ENCODE data around the gene MYL11.
A peak's percentile ranks its signal among the peaks of the same experiment; 100 is the strongest.

MYL11 gene

DNA sequence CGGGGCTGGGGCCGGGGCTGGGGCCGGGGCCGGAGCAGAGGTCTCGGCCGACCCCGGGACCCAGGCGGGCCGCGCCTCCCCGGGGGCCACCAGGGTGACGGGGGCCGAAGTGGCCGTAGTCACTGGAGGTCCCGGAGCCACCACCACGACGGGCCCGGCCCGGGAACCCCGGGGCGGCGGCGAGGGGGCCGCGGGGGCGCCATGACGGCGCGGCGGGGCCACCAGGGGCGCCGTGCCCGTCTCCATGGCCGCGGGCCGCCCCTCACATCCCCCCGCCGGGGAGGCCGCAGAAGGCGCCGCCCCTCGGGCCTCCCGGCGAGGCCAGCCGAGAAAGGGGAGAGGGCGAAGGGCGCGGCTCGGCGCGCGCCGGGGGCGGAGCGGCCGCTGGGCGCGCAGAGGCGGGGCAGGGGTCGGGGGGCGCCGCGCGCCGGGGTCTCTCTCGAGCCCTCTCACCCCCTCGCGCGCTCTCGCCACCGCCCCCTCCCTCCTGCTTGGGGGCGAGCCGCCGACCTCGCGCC lies 4.6 kb upstream of the MYL11 start:
- Histone ChIP-seq H3K27ac (replicated peaks) (peak overlapping the region; percentile 63; the same call in 1 of the 2 replicates), H3K27me3 (ENCODE audit: insufficient read depth, poor library complexity, severe bottlenecking) (no peaks in the 10 kb centered on the region), H3K4me3 (replicated peaks; ENCODE audit: insufficient read depth, low read length) (peak overlapping the region; percentile 94)
- TF ChIP-seq, protein P1, sequence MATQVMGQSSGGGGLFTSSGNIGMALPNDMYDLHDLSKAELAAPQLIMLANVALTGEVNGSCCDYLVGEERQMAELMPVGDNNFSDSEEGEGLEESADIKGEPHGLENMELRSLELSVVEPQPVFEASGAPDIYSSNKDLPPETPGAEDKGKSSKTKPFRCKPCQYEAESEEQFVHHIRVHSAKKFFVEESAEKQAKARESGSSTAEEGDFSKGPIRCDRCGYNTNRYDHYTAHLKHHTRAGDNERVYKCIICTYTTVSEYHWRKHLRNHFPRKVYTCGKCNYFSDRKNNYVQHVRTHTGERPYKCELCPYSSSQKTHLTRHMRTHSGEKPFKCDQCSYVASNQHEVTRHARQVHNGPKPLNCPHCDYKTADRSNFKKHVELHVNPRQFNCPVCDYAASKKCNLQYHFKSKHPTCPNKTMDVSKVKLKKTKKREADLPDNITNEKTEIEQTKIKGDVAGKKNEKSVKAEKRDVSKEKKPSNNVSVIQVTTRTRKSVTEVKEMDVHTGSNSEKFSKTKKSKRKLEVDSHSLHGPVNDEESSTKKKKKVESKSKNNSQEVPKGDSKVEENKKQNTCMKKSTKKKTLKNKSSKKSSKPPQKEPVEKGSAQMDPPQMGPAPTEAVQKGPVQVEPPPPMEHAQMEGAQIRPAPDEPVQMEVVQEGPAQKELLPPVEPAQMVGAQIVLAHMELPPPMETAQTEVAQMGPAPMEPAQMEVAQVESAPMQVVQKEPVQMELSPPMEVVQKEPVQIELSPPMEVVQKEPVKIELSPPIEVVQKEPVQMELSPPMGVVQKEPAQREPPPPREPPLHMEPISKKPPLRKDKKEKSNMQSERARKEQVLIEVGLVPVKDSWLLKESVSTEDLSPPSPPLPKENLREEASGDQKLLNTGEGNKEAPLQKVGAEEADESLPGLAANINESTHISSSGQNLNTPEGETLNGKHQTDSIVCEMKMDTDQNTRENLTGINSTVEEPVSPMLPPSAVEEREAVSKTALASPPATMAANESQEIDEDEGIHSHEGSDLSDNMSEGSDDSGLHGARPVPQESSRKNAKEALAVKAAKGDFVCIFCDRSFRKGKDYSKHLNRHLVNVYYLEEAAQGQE (IDR thresholded peaks at IDR 0.05; ENCODE audit: insufficient replicate concordance, low read depth): no peak
- TF ChIP-seq, protein P2, sequence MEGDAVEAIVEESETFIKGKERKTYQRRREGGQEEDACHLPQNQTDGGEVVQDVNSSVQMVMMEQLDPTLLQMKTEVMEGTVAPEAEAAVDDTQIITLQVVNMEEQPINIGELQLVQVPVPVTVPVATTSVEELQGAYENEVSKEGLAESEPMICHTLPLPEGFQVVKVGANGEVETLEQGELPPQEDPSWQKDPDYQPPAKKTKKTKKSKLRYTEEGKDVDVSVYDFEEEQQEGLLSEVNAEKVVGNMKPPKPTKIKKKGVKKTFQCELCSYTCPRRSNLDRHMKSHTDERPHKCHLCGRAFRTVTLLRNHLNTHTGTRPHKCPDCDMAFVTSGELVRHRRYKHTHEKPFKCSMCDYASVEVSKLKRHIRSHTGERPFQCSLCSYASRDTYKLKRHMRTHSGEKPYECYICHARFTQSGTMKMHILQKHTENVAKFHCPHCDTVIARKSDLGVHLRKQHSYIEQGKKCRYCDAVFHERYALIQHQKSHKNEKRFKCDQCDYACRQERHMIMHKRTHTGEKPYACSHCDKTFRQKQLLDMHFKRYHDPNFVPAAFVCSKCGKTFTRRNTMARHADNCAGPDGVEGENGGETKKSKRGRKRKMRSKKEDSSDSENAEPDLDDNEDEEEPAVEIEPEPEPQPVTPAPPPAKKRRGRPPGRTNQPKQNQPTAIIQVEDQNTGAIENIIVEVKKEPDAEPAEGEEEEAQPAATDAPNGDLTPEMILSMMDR (IDR thresholded peaks at IDR 0.05; ENCODE audit: insufficient read depth, low read length): no peak
- TF ChIP-seq SPI1 (IDR thresholded peaks at IDR 0.05; ENCODE audit: borderline replicate concordance, low read depth): no peak
- no peak for TF ChIP-seq POLR2AphosphoS5 (IDR thresholded peaks at IDR 0.05; ENCODE audit: low read depth)
- TF ChIP-seq GABPA (IDR thresholded peaks at IDR 0.05; ENCODE audit: low read depth): no peak
- DNase-seq (ENCODE audit: low read depth in 1 of 2, low spot score in 1 of 2): no peak

DNA sequence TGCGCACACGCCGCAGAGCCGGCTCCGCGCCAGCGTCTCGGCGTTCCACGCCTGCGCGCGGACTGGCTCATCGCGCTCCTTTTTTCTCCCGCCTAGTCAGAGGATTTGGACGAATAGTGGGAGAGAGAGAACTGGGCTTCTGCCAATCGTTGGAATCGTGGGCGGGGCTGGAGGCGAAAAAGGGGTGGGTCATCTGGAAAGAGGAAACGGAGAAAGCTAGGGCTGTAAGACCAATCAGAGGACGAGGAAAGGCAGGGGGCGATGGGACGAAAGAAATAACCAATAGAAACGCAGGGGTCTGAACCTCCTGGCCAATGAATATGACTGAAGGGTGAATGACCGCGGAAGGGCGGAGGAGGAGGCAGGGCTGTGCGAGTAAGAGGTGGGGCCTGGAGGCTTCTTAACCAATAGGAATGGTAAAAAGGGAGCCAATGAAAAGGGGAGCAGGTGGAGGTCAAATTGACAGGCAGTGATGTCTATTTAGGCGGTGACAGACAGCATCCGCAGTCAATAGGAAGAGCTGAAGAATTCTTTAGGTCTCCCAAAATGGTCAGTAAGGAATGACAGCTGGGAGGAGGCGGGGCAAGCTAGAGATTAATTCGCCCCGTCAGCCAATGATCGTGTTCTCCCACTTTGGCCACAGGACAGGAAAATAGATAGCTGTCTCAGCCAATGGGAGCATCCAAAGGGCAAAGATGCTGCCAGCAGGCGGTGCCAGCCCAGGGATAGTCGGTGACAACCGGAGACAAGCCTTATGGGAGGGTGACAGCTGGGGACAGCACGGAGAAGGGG lies 4.0 kb upstream of the MYL11 start, which contains the start of gene TBC1D10B:
Gene TBC1D10B (minus strand): TSS at position 39 of the 792 bp plus-strand sequence. CDS start 311 bp downstream, outside the sequence.
- no peaks in the 10 kb centered on the region for H3K27me3 ChIP-seq (ENCODE audit: insufficient read depth, poor library complexity, severe bottlenecking)
- peak; percentile 100 for DNase-seq (ENCODE audit: low read depth in 1 of 2, low spot score in 1 of 2)
- TF ChIP-seq, protein P1 (IDR thresholded peaks at IDR 0.05; ENCODE audit: insufficient replicate concordance, low read depth): no peak
- TF ChIP-seq, protein P2 (IDR thresholded peaks at IDR 0.05; ENCODE audit: insufficient read depth, low read length): no peak
- TF ChIP-seq GABPA (IDR thresholded peaks at IDR 0.05; ENCODE audit: low read depth) (peak; percentile 39; the same call in 1 of the 2 replicates), SPI1 (IDR thresholded peaks at IDR 0.05; ENCODE audit: borderline replicate concordance, low read depth) (peak; percentile 84), POLR2AphosphoS5 (IDR thresholded peaks at IDR 0.05; ENCODE audit: low read depth) (no peak)
- H3K4me3 ChIP-seq (replicated peaks; ENCODE audit: insufficient read depth, low read length): peak within 1 kb of the TSS; percentile 94
- H3K27ac ChIP-seq (replicated peaks): peak within 1 kb of the TSS; percentile 63

DNA sequence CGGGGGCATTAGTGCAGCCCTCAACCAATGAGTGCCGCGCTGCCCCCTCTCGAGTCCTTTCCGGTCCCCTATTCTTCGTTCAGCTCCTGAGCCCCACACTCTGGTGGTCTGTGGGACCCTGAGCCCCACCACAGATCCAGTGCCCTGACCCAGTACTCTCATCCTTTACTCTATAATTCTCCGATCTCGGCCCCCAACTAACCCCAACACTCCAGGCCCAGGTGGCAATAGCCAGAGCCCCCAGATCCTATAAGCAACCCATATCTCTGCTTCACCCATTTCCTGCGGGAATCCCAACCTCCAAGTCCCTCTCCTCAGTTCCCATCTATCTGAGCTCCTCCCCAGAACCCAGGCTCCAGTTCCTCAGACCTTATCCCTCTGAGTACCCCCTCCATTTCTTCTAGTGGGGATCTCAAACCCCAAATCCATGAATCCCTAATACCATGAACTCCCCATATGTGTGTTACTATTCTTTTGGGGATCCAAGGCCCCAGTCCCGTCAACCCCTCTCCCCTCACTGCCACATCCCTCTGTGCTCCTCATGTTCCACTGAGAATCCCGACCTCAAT lies 3.3 kb upstream of the MYL11 start:
- TF ChIP-seq, protein P1 (IDR thresholded peaks at IDR 0.05; ENCODE audit: insufficient replicate concordance, low read depth): no peak
- no peak for TF ChIP-seq SPI1 (IDR thresholded peaks at IDR 0.05; ENCODE audit: borderline replicate concordance, low read depth)
- no peak for TF ChIP-seq POLR2AphosphoS5 (IDR thresholded peaks at IDR 0.05; ENCODE audit: low read depth)
- TF ChIP-seq, protein P2 (IDR thresholded peaks at IDR 0.05; ENCODE audit: insufficient read depth, low read length): no peak
- no peak for TF ChIP-seq GABPA (IDR thresholded peaks at IDR 0.05; ENCODE audit: low read depth)
- Histone ChIP-seq H3K4me3 (replicated peaks; ENCODE audit: insufficient read depth, low read length) (peak overlapping the region; percentile 41), H3K27ac (replicated peaks) (peak overlapping the region; percentile 53), H3K27me3 (ENCODE audit: insufficient read depth, poor library complexity, severe bottlenecking) (no peaks in the 10 kb centered on the region)
- no peak for DNase-seq (ENCODE audit: low read depth in 1 of 2, low spot score in 1 of 2)
